ENCODE measurements around the gene BFSP2. TPM values are rescaled to one million over a fixed set of nuclear protein-coding genes. Genes with fewer than 3 reads are reported as not detected.

The BFSP2 gene
- total RNA-seq, 1 donor from 2014 or later: not detected

DNA sequence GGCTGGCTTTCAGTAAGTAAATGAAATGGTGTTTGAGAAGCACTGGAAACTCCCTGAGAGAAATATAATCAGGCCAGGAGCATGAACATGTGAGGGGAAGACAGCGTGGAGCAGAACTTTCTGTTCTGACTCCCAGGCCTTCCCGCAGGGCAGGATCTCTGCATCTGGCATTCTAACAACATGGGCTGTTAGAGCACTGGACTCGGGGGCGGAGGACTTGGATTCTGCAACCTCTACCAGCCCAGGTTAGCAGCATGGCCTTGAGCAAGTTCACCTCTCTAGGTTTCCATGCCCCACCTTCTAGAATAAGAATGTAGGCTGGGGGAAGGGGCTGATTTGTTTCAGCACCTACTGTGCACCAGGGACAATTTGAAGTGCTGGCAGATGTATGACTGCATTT, 12.5 kb upstream of the BFSP2 start:
- intact Hi-C loops (cut with micrococcal nuclease): loop anchor here (5.0 kb wide), 1 partner anchor 345 kb away; no protein-coding TSS in a partner anchor
- no peaks in the 10 kb centered on the region for H3K36me3 Mint-ChIP-seq (ENCODE audit: low read depth)
- no peaks in the 10 kb centered on the region for H3K27me3 Mint-ChIP-seq (ENCODE audit: insufficient read depth)
- no peak overlapping the region for H3K4me3 Mint-ChIP-seq
- no peak for DNase-seq (ENCODE audit: low spot score)
- no peak overlapping the region for H3K27ac Mint-ChIP-seq
- no peaks in the 10 kb centered on the region for H3K4me1 Mint-ChIP-seq (ENCODE audit: low read depth)
- H3K9me3 Mint-ChIP-seq: no peaks in the 10 kb centered on the region

DNA sequence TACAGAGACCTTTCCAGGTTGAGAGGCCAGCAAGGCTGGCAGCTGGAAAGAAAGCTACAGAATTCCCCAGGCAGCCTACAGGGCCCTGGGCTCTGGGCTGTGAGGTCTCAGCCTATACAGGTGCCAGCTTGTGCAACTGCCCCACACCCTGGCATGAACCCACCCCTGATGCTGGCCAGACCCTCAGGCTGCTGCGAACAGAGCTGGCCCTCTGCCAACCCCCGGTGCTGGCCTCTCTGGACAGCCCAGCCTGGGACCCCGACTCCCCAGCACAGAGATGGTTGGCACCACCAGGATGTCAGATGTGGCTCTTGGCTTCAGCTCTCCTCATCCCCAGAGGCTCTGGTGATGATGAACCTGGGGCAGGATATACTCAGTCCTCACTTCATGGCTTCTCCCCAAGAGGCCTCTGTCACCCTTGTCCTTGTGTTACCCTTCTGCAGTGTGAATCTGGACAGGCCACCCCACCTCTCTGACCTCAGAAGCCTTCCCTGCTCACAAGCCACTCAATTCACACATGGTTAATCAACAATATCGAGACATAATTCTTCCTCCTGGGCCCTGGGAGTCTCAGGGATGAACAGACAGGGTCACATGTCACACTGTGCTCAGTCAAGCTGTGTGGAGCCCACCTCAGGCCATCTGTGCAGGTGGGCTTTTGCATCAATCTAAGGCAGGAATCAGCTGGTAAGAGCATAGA, 11.0 kb upstream of the BFSP2 start:
- Mint-ChIP-seq H3K27me3 (ENCODE audit: insufficient read depth) (no peaks in the 10 kb centered on the region), H3K9me3 (no peaks in the 10 kb centered on the region), H3K4me1 (ENCODE audit: low read depth) (no peaks in the 10 kb centered on the region), H3K27ac (no peak overlapping the region), H3K4me3 (no peak overlapping the region), H3K36me3 (ENCODE audit: low read depth) (no peaks in the 10 kb centered on the region)
- no peak for DNase-seq (ENCODE audit: low spot score)
- intact Hi-C loops (cut with micrococcal nuclease): loop anchor here (5.0 kb wide), 1 partner anchor 347 kb away; no protein-coding TSS in a partner anchor

DNA sequence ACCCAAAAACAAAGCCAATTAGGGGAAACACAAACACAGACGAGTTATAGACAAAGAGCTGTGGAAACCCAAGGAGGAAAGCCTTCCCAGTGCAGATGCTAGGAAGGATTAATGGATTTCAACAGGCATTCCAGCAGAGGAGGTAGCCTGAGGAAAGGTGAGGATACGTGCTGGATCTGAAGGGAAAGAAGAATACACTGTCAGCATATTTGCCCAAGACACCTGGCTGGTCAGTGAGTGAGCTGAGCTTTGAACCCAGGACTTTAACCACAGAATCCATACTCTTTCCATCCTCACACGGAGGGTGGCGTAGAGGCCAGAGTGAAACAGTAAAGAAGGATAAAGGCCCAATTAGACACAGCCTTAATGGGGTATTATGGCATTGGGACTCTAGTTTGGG, 9.1 kb upstream of the BFSP2 start:
- no peaks in the 10 kb centered on the region for H3K27me3 Mint-ChIP-seq (ENCODE audit: insufficient read depth)
- no peaks in the 10 kb centered on the region for H3K36me3 Mint-ChIP-seq (ENCODE audit: low read depth)
- H3K9me3 Mint-ChIP-seq: no peaks in the 10 kb centered on the region
- no peaks in the 10 kb centered on the region for H3K4me1 Mint-ChIP-seq (ENCODE audit: low read depth)
- intact Hi-C loops (cut with micrococcal nuclease): no loop called here
- DNase-seq (ENCODE audit: low spot score): no peak
- no peak overlapping the region for H3K27ac Mint-ChIP-seq
- H3K4me3 Mint-ChIP-seq: no peak overlapping the region

GRCh38 chr3:133393204-133393603, 6.7 kb upstream of the BFSP2 start:
- no peak for DNase-seq (ENCODE audit: low spot score)
- H3K9me3 Mint-ChIP-seq: no peaks in the 10 kb centered on the region
- no peaks in the 10 kb centered on the region for H3K36me3 Mint-ChIP-seq (ENCODE audit: low read depth)
- no peaks in the 10 kb centered on the region for H3K27me3 Mint-ChIP-seq (ENCODE audit: insufficient read depth)
- H3K4me3 Mint-ChIP-seq: no peak overlapping the region
- H3K4me1 Mint-ChIP-seq (ENCODE audit: low read depth): no peaks in the 10 kb centered on the region
- no peak overlapping the region for H3K27ac Mint-ChIP-seq
- intact Hi-C loops (cut with micrococcal nuclease): no loop called here

DNA sequence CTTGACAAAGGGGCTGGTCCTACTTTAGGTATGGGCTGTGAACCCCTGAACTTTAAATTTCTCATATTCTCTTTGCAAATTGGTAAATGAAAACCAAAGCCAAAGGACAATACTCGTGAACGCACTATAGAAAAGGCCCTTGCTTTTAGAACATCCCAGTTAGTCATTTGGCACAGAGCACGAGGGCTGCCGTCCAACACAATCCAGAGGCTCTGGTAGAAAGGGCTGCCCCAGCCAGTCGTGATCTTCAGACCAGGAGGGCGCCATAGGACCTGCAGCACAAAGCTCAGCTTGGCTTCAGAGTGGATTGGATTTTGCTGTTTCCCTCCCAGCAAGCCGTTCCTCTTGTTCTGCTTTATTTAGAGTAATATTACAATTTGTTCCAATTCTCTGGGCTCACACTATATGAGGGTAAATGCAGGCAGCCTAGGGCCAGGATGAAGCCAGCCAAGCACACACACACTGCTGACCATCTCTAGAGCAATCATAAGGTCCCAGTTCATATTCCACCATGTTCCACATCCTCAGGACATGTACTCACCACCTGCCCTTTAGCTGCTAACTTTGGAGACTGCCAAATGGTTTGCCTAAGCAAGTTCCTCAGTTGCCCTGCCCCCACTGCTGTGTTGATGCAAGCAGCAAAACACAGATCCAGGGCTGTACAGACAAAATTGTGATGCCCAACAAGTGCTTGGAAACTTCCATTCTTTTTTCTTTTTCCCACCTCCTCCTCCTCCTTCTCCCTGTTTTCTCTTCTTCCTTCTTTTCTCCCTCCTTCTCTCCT, 6.0 kb upstream of the BFSP2 start:
- Mint-ChIP-seq H3K27me3 (ENCODE audit: insufficient read depth) (no peaks in the 10 kb centered on the region), H3K36me3 (ENCODE audit: low read depth) (no peaks in the 10 kb centered on the region), H3K27ac (no peak overlapping the region), H3K4me3 (no peak overlapping the region), H3K9me3 (no peaks in the 10 kb centered on the region), H3K4me1 (ENCODE audit: low read depth) (no peaks in the 10 kb centered on the region)
- intact Hi-C loops (cut with micrococcal nuclease): no loop called here
- no peak for DNase-seq (ENCODE audit: low spot score)

DNA sequence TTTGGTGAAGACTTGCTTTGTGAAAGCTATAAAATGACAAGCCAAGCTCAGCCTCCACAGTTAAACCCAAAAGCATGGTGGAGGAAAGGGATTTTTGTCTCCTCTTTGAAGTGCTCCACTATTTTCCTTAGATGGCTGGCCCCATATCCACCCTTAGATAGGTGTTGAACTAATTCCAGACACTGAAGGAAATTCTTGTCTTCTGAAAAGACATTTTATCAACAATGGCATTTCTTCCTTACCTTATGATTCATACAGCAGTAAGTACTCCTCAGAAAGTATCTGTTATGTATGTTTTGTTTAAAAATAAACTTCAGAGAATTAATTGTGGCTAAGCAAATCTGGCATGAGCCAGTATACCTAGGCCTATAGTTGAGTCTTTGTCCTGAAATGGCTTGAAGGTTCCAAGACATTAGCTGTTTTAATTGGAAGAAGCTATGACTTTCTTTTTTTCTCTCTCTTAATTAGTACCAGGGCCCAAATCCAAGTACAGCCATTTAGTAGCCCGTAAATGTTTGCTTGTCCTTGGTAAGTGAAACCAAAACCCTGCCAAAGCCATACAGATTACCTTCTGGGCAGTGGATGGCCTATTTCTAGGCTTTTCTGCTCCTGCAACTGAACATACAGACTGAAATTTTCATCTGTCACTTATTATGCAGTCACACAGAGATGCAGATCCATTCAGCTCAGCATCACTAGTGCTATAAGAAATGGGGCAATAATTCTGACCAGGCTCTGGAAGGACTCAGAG, 5.1 kb upstream of the BFSP2 start:
- H3K4me3 Mint-ChIP-seq: no peak overlapping the region
- H3K9me3 Mint-ChIP-seq: no peaks in the 10 kb centered on the region
- H3K27ac Mint-ChIP-seq: no peak overlapping the region
- H3K27me3 Mint-ChIP-seq (ENCODE audit: insufficient read depth): no peaks in the 10 kb centered on the region
- no peak for DNase-seq (ENCODE audit: low spot score)
- no peaks in the 10 kb centered on the region for H3K36me3 Mint-ChIP-seq (ENCODE audit: low read depth)
- intact Hi-C loops (cut with micrococcal nuclease): no loop called here
- H3K4me1 Mint-ChIP-seq (ENCODE audit: low read depth): no peaks in the 10 kb centered on the region

DNA sequence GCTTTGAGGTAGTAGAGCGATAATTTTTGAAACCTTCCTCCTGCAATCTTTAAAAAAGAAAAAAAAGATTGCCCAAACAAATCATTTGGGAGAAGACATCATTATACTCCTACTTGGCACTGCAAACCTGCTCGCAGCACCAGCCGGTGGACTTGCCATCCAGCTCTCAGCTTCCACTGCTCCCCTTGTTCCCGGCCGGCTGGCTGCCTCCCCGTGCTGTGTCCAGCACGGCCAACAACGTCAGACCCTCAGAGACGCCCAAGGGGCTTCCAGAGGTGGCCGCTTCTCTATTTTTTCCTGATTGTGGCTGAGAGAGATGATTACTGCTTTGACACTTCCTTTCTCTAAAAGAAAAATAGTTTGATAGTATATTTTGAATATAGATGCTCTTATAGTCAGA, 3.0 kb upstream of the BFSP2 start:
- peaks cover 3% of the 10 kb centered on the region for H3K27me3 Mint-ChIP-seq (ENCODE audit: insufficient read depth)
- H3K4me3 Mint-ChIP-seq: no peak overlapping the region
- no peaks in the 10 kb centered on the region for H3K4me1 Mint-ChIP-seq (ENCODE audit: low read depth)
- intact Hi-C loops (cut with micrococcal nuclease): no loop called here
- DNase-seq (ENCODE audit: low spot score): no peak
- H3K27ac Mint-ChIP-seq: no peak overlapping the region
- no peaks in the 10 kb centered on the region for H3K9me3 Mint-ChIP-seq
- H3K36me3 Mint-ChIP-seq (ENCODE audit: low read depth): no peaks in the 10 kb centered on the region

DNA sequence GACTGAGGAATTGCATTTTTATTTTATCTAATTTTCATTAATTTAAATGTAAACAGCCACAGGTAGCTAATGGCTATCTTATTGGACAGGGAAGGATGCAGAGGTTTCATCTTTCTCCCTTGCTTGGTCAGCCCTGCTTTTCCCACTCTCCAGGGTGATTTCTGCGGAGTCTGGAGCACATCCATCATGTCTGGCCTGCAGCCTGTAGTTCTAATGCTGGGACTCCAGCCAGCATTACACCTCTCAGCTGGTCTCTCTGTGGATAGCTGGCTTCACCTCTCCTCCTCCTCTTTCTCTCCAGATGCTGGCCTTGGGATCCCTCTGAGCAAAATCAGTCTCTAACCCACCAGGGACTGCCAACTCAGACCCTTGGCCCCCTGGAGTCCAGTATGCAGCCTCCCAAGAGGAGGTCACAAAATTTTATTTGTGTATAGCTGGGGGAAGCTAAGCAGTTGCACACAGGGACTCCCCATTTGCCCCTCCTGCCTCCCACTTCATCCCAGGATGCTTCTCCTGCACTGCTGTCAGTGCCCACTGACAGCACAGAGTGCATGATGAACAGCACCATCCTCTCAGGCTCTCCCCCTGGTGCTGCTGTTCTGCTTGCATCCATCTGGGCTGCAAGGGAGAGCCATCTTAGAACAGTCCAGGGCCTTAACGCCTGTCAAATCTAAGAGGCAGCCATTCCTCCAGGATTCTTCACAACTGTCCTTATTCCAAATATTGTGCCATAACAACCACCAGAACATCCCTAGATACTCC, 1.7 kb downstream of the BFSP2 start:
- H3K36me3 Mint-ChIP-seq (ENCODE audit: low read depth): no peaks in the 10 kb centered on the region
- peaks cover 3% of the 10 kb centered on the region for H3K27me3 Mint-ChIP-seq (ENCODE audit: insufficient read depth)
- H3K27ac Mint-ChIP-seq: no peak overlapping the region
- no peaks in the 10 kb centered on the region for H3K4me1 Mint-ChIP-seq (ENCODE audit: low read depth)
- no peaks in the 10 kb centered on the region for H3K9me3 Mint-ChIP-seq
- no peak overlapping the region for H3K4me3 Mint-ChIP-seq
- DNase-seq (ENCODE audit: low spot score): no peak
- intact Hi-C loops (cut with micrococcal nuclease): no loop called here

- no peak for DNase-seq (ENCODE audit: low spot score)
- Mint-ChIP-seq H3K27ac (no peak overlapping the region), H3K36me3 (ENCODE audit: low read depth) (no peaks in the 10 kb centered on the region), H3K27me3 (ENCODE audit: insufficient read depth) (peaks cover 12% of the 10 kb centered on the region), H3K9me3 (no peaks in the 10 kb centered on the region), H3K4me3 (no peak overlapping the region), H3K4me1 (ENCODE audit: low read depth) (no peaks in the 10 kb centered on the region)
- intact Hi-C loops (cut with micrococcal nuclease): no loop called here
Observed at GRCh38 chr3:133404920-133405319, 5.1 kb downstream of the BFSP2 start.

DNA sequence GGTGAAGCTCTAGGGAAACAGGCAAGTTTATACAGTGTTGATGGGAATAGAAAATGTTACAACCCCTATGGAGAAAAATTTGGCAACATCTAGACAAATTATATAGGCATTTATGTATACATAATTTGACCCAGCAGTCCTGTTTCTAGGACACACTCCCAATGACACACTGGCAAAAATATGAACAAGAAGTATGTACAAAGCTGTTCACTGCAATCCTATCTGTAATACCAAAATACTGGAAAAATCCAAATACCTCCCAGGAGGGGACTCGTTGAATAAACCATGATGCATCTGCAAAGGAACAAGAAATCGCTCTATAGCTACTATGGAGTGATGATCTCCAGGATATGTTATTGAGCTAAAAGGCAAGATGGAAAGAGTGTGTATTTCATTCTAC, 8.5 kb downstream of the BFSP2 start:
- Mint-ChIP-seq H3K9me3 (no peaks in the 10 kb centered on the region), H3K4me1 (ENCODE audit: low read depth) (peaks cover 8% of the 10 kb centered on the region), H3K4me3 (no peak overlapping the region), H3K36me3 (ENCODE audit: low read depth) (no peaks in the 10 kb centered on the region), H3K27me3 (ENCODE audit: insufficient read depth) (peaks cover 13% of the 10 kb centered on the region), H3K27ac (no peak overlapping the region)
- intact Hi-C loops (cut with micrococcal nuclease): no loop called here
- no peak for DNase-seq (ENCODE audit: low spot score)

GRCh38 chr3:133408961-133409360, 9.1 kb downstream of the BFSP2 start:
- Mint-ChIP-seq H3K27ac (no peak overlapping the region), H3K27me3 (ENCODE audit: insufficient read depth) (peaks cover 13% of the 10 kb centered on the region), H3K36me3 (ENCODE audit: low read depth) (no peaks in the 10 kb centered on the region), H3K9me3 (no peaks in the 10 kb centered on the region), H3K4me3 (no peak overlapping the region), H3K4me1 (ENCODE audit: low read depth) (peaks cover 12% of the 10 kb centered on the region)
- no peak for DNase-seq (ENCODE audit: low spot score)
- intact Hi-C loops (cut with micrococcal nuclease): no loop called here

- Mint-ChIP-seq H3K9me3 (no peaks in the 10 kb centered on the region), H3K27me3 (ENCODE audit: insufficient read depth) (peaks cover 13% of the 10 kb centered on the region), H3K4me1 (ENCODE audit: low read depth) (peaks cover 12% of the 10 kb centered on the region), H3K4me3 (no peak overlapping the region), H3K36me3 (ENCODE audit: low read depth) (no peaks in the 10 kb centered on the region), H3K27ac (no peak overlapping the region)
- no peak for DNase-seq (ENCODE audit: low spot score)
- intact Hi-C loops (cut with micrococcal nuclease): no loop called here
Observed at GRCh38 chr3:133410191-133410892, 10.5 kb downstream of the BFSP2 start.

Data from activated T-helper 1 cell treated with anti-CD3 and anti-CD28 coated beads, Interleukin-12 subunit alpha, Interleukin-12 subunit beta, Interleukin-2, Interleukin-4 antibody, amounts not matched to agents 30 ng/mL and 10 ng/mL and 1 ng/mL, durations not matched to agents 14 hours and 24 hours and 36 hours (primary cell).